ENCODE measurements around the gene NLRP3.
"Not testable (repeated sequence)": the region's sequence is repeated elsewhere in the genome, so short reads cannot be mapped to it uniquely, and the experiment has no call there.

Gene NLRP3

GRCh38 chr1:247387565-247387964 is 28.4 kb upstream of the NLRP3 start:
- no peak for DNase-seq (ENCODE audit: low read depth, low spot score)
- no peak overlapping the region for H3K4me3 ChIP-seq (ENCODE audit: low read length)

DNA sequence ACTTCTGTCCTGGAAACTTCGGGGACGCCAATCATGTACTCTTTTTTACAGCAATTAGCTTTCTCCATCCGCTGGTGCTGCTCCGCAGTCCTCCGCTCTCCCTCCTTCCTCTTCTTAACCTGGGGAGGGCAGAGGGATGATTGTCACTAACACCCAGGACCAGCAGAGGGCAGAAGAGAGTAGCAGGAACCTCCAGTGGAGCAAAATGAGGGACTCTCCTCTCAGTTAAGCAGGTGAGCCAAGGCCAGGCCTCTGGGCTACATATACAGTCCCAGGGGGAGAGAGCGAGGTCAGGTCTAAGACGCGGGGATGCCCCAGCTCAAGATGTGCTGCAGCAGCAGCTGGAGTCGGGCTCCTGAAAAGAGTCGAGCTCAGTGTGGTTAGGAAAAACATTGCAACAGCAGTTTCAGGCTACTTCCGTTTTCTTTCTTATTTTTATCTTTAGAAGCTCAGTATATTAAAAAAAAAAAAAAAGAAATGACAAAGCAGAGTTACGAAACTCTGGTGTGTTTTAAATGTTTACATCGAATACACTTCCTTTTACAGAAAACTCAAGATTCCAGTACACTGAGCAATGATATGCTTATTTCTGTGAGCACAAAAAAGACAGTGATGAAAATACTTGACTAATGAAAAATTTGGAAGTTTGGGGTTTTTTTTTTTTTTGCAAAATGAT is 25.7 kb upstream of the NLRP3 start:
- peak; percentile 75 for DNase-seq (ENCODE audit: low read depth, low spot score)
- H3K4me3 ChIP-seq (ENCODE audit: low read length): peak overlapping the region; percentile 20

- no peak overlapping the region for H3K4me3 ChIP-seq (ENCODE audit: low read length)
- DNase-seq (ENCODE audit: low read depth, low spot score): no peak
Observed at GRCh38 chr1:247390996-247391395, 25.0 kb upstream of the NLRP3 start.

GRCh38 chr1:247392088-247392487 is 23.9 kb upstream of the NLRP3 start:
- DNase-seq (ENCODE audit: low read depth, low spot score): no peak
- H3K4me3 ChIP-seq (ENCODE audit: low read length): no peak overlapping the region

DNA sequence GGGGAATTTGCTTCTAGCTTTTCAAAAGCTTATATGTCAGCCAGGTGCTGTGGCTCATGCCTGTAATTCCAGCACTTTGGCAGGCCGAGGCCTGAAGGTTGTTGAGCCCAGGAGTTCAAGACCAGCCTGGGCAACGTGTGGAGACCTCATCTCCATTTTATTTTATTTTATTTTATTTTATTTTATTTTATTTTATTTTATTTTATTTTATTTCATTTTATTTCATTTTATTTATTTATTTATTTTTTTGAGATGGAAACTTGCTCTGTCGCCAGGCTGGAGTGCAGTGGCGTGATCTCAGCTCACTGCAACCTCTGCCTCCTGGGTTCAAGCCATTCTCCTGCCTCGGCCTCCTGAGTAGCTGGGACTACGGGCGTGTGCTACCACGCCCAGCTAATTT is 20.9 kb upstream of the NLRP3 start:
- H3K4me3 ChIP-seq (ENCODE audit: low read length); DNase-seq (ENCODE audit: low read depth, low spot score): not testable (repeated sequence)

DNA sequence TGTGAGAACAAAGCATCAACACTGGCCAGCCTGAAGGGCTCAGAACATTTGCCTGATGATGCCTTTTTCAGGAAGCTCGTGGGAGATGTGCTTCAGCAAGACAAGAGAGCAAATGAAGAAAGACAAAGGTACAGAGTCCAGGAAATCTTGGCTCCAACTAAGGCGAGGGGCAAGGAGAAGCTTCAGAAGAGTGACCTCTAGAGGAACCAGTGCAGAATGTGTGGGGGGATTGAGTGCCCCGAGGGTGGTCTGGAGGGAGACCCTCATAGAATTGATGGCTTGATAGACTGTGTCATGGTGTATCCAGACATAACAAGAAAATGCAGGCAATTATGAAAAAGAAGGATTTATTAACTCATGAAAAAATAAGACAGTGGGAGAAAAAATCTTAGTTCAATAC is 15.3 kb upstream of the NLRP3 start:
- DNase-seq (ENCODE audit: low read depth, low spot score): no peak
- no peak overlapping the region for H3K4me3 ChIP-seq (ENCODE audit: low read length)

DNA sequence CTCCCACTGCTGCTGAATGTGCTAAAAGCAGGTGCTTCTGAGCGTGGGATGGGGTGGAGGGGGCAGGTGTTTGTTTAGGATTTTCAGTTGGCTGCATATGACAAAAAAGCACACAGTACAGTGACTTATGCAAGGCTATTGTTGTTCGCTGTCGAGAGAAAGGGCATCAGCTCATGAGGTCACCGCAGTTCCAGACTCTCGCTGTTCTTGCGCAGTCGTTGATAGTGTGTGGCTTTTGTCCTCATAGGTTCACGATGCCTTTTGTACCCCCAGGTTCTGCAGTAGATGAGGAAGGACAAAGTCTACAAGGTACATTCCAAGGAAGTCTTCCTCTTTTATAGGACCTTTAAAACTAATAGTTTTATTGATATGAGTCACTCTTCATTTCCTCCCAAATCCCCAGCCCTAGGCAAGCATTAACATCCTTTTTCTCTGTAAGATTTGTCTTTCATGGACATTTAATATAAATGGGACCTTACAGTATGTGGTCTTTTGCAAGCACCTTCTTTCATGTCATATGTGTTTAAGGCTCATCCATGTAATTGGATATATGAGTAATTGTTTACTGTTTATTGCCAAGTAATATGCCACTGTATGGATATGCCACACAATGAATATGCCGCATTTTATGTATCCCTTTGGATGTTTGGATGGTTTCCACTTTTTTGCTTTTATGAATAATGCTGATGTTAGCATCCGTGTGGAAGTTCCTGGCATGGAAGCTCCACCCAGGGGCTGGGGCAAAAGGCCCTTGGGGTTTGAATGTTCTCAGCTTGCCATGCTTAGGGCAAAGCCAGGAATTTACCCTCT is 14.5 kb upstream of the NLRP3 start:
- DNase-seq (ENCODE audit: low read depth, low spot score): no peak

GRCh38 chr1:247402120-247402675 is 13.8 kb upstream of the NLRP3 start:
- no peak for DNase-seq (ENCODE audit: low read depth, low spot score)
- H3K4me3 ChIP-seq (ENCODE audit: low read length): no peak overlapping the region

More for the DNA sequence above, 14.5 kb upstream of the NLRP3 start:
- no peak overlapping the region for H3K4me3 ChIP-seq (ENCODE audit: low read length)

GRCh38 chr1:247406014-247406656 is 9.8 kb upstream of the NLRP3 start:
- DNase-seq (ENCODE audit: low read depth, low spot score): no peak
- H3K4me3 ChIP-seq (ENCODE audit: low read length): no peak overlapping the region

DNA sequence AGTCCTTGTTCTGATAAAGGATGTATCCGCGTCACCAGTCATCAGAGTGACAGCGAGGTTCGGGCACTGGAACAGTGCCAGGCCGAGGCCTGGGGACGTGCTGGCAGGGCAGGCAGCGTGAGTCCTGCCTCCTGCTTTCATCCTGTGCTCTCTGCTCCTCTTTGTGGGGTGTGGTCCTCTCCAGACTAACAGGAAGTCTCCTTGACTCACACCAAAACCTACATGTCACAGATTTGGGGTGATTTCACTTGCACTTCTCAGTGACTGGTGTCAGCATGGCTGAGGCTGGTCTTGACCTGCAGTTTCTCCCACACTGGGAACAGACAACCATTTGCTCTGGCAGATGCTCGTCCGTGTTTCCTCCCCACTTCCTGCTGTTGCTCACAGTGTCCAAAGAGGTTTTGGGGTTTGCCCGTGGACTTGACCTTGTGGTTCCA is 8.8 kb upstream of the NLRP3 start:
- no peak overlapping the region for H3K4me3 ChIP-seq (ENCODE audit: low read length)
- no peak for DNase-seq (ENCODE audit: low read depth, low spot score)

- no peak overlapping the region for H3K4me3 ChIP-seq (ENCODE audit: low read length)
- no peak for DNase-seq (ENCODE audit: low read depth, low spot score)
Observed at GRCh38 chr1:247408100-247408499, 7.9 kb upstream of the NLRP3 start.

DNA sequence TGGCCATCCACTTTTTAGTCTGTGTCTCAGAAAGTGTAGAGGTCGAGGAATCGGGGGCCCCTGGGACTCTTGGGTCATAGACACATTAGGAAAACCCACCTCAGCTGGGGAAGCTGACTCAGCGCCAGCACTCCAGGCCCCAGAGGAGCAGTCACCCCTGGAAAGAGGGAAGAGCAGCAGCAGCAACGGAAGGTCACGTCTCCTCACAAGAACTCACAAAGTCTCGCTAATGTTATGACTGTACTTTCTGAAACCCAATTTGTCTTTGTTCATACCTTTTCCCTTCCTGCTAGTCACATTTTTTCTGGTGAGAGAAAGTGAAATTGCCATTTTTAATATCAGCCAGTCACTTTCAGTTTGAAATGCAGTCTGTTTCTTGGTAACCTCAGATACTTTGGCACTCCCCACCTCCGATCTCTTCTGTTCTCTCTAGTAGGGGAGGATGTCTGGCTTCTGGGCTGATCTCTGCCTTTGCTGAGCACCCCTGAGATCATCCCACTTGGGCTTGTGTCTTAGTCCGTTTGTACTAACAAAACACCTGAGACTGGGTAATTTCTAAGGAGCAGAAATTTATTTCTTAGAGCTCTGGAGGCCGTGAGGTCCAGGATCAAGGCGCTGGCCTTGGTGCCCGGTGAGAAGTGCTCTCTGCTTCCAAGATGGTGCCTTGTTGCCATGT is 6.0 kb upstream of the NLRP3 start:
- no peak overlapping the region for H3K4me3 ChIP-seq (ENCODE audit: low read length)
- DNase-seq (ENCODE audit: low read depth, low spot score): no peak

DNA sequence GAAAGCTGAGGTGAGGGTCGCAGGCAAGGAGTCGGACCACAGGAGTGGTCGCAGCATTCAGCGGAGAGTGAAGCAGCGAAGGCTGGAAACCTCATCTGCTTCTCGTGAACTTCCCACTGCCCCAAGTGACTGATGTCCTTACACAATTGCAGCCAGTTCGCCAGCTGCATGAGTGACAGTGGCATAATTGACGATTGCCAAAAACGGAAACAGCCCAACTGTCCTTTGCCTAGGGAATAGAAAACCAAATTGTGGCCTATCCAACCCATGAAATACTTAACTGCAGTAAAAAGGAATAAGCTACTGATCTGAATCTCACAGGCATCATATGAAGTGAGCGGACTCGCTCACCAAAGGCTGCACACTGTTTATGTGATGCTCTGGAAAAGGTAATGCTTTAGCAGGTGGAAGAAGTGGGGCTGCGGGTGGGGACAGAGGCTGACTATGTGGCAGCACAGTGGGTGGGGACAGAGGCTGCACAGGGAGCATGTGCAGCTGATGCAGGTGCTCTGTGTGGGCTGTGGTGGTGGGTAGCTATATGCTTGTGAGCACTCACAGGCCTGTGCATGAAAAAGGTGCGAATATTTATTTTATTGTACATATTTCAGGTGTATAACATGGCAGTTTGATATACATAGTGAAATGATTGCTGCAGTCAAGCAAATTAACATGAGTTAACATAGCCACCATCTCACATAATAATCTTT is 4.2 kb upstream of the NLRP3 start:
- H3K4me3 ChIP-seq (ENCODE audit: low read length): no peak overlapping the region
- DNase-seq (ENCODE audit: low read depth, low spot score): no peak

DNA sequence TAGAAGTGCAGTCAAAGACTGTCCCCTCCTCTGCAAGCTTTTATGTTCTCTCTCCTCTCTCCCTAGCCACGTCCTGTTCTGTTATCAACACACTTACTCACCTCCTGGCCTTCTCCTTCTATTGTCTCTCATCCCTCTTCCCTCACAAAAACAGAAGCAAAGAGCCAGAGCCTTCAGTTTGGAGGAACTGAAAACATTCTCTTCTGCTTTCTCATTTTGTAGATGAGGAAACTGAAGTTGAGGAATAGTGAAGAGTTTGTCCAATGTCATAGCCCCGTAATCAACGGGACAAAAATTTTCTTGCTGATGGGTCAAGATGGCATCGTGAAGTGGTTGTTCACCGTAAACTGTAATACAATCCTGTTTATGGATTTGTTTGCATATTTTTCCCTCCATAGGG is 1.9 kb downstream of the NLRP3 start:
- H3K4me3 ChIP-seq (ENCODE audit: low read length): no peak overlapping the region
- no peak for DNase-seq (ENCODE audit: low read depth, low spot score)

DNA sequence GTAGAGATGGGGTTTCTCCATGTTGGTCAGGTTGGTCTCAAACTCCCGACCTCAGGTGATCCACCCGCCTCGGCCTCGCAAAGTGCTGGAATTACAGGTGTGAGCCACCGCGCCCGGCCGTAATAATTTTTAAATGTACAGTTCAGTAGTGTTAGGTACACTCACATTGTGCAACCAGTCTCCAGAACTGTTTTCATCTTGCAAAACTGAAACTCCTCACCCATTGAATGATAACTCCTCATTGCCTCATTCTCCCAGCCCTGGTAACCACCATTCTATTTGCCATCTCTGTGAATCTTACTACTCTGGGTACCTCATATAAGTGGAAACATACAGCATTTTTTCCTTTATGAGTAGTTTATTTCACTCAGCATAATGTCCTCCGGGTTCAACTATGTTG is 3.4 kb downstream of the NLRP3 start:
- no peak for DNase-seq (ENCODE audit: low read depth, low spot score)
- no peak overlapping the region for H3K4me3 ChIP-seq (ENCODE audit: low read length)

DNA sequence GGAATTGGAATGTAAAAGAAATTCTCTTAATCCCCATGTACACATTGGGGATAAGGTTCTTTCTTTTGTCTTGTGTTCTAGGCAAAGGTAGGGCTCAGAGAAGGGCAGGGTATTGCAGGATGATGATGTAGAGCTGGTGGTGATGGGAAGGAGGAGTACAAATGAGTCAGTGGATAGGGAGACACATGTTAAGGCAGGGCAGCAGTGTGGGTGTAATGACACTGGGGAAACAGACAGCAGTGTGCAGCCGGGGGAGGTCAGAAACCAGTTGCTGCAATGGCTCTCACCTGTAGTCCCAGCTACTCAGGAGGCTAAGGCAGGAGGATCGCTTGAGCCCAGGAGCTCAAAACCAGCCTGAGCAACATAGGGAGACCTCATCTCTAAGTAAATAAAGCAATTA is 5.1 kb downstream of the NLRP3 start:
- H3K4me3 ChIP-seq (ENCODE audit: low read length): no peak overlapping the region
- DNase-seq (ENCODE audit: low read depth, low spot score): no peak

DNA sequence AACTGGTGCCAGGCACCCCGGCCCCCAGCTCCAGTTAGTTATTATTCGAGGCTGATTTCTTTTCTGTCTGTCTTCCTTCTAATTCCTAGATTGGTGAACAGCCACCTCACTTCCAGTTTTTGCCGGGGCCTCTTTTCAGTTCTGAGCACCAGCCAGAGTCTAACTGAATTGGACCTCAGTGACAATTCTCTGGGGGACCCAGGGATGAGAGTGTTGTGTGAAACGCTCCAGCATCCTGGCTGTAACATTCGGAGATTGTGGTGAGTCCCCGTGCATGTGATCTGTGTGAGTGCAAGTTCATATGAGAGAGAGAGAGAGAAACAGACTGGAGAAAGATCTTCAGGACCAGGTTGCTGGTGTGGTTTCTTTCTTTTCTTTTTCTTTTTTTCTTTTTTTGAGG is 13.5 kb downstream of the NLRP3 start:
- DNase-seq (ENCODE audit: low read depth, low spot score): no peak
- no peak overlapping the region for H3K4me3 ChIP-seq (ENCODE audit: low read length)

DNA sequence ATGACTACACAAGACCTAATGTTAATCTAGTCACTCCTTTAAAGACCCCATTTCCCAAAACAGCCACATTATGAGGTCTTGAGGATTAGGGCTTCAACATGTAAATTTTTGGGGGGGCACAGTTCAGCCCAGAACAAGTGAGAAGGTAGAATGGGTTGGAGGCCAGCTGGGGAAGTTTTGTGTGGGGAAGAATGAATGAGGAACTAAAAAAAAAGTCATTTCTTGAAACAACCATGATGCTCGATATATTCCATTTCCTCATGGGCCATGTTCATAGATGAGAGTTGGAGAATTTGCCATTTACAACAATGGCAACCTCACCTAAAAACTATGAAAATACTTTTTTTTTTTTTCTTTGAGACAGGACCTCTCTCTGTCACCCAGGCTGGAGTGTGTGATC is 14.5 kb downstream of the NLRP3 start:
- no peak overlapping the region for H3K4me3 ChIP-seq (ENCODE audit: low read length)
- DNase-seq (ENCODE audit: low read depth, low spot score): no peak

GRCh38 chr1:247431643-247432042 is 15.7 kb downstream of the NLRP3 start:
- H3K4me3 ChIP-seq (ENCODE audit: low read length): no peak overlapping the region
- DNase-seq (ENCODE audit: low read depth, low spot score): no peak

Measured in Jurkat, Clone E6-1 (cell line).